ENCODE results near the gene CHRNA9. TPM values are rescaled to one million over a fixed set of nuclear protein-coding genes. Genes with fewer than 3 reads are reported as not detected.

The CHRNA9 gene
- total RNA-seq, 1 donor = 0.42 TPM

- no peaks in the 10 kb centered on the region for H3K27me3 ChIP-seq (ENCODE audit: insufficient read depth, low read length)
- no peaks in the 10 kb centered on the region for H3K4me1 ChIP-seq (ENCODE audit: insufficient read depth, low read length)
- no peak overlapping the region for H3K4me3 ChIP-seq (ENCODE audit: low read length)
- H3K9me3 ChIP-seq (ENCODE audit: low read depth, low read length) = no peaks in the 10 kb centered on the region
Observed at GRCh38 chr4:40349561-40350198, 14.5 kb downstream of the CHRNA9 start.

- Histone ChIP-seq H3K4me1 (ENCODE audit: insufficient read depth, low read length) (no peaks in the 10 kb centered on the region), H3K9me3 (ENCODE audit: low read depth, low read length) (no peaks in the 10 kb centered on the region), H3K27me3 (ENCODE audit: insufficient read depth, low read length) (no peaks in the 10 kb centered on the region), H3K4me3 (ENCODE audit: low read length) (no peak overlapping the region)
Observed at GRCh38 chr4:40350627-40351227, 15.6 kb downstream of the CHRNA9 start.

- Histone ChIP-seq H3K4me3 (ENCODE audit: low read length) (no peak overlapping the region), H3K4me1 (ENCODE audit: insufficient read depth, low read length) (no peaks in the 10 kb centered on the region), H3K9me3 (ENCODE audit: low read depth, low read length) (no peaks in the 10 kb centered on the region), H3K27me3 (ENCODE audit: insufficient read depth, low read length) (no peaks in the 10 kb centered on the region)
Observed at GRCh38 chr4:40354158-40354557, 19.0 kb downstream of the CHRNA9 start.

GRCh38 chr4:40355131-40355530 lies 20.0 kb downstream of the CHRNA9 start:
- H3K4me3 ChIP-seq (ENCODE audit: low read length) = no peak overlapping the region
- no peaks in the 10 kb centered on the region for H3K4me1 ChIP-seq (ENCODE audit: insufficient read depth, low read length)
- H3K9me3 ChIP-seq (ENCODE audit: low read depth, low read length) = no peaks in the 10 kb centered on the region
- H3K27me3 ChIP-seq (ENCODE audit: insufficient read depth, low read length) = no peaks in the 10 kb centered on the region

GRCh38 chr4:40357738-40358137 lies 22.6 kb downstream of the CHRNA9 start:
- Histone ChIP-seq H3K9me3 (ENCODE audit: low read depth, low read length) (no peaks in the 10 kb centered on the region), H3K4me3 (ENCODE audit: low read length) (no peak overlapping the region), H3K4me1 (ENCODE audit: insufficient read depth, low read length) (no peaks in the 10 kb centered on the region), H3K27me3 (ENCODE audit: insufficient read depth, low read length) (no peaks in the 10 kb centered on the region)

- Histone ChIP-seq H3K4me1 (ENCODE audit: insufficient read depth, low read length) (no peaks in the 10 kb centered on the region), H3K4me3 (ENCODE audit: low read length) (no peak overlapping the region), H3K9me3 (ENCODE audit: low read depth, low read length) (no peaks in the 10 kb centered on the region), H3K27me3 (ENCODE audit: insufficient read depth, low read length) (no peaks in the 10 kb centered on the region)
Observed at GRCh38 chr4:40361338-40361737, 26.2 kb downstream of the CHRNA9 start.

- H3K27me3 ChIP-seq (ENCODE audit: insufficient read depth, low read length) = no peaks in the 10 kb centered on the region
- H3K4me1 ChIP-seq (ENCODE audit: insufficient read depth, low read length) = no peaks in the 10 kb centered on the region
- H3K4me3 ChIP-seq (ENCODE audit: low read length) = no peak overlapping the region
- no peaks in the 10 kb centered on the region for H3K9me3 ChIP-seq (ENCODE audit: low read depth, low read length)
Observed at GRCh38 chr4:40363382-40363920, 28.3 kb downstream of the CHRNA9 start.

GRCh38 chr4:40363945-40364344 lies 28.8 kb downstream of the CHRNA9 start:
- H3K4me1 ChIP-seq (ENCODE audit: insufficient read depth, low read length) = no peaks in the 10 kb centered on the region
- no peak overlapping the region for H3K4me3 ChIP-seq (ENCODE audit: low read length)
- no peaks in the 10 kb centered on the region for H3K27me3 ChIP-seq (ENCODE audit: insufficient read depth, low read length)
- no peaks in the 10 kb centered on the region for H3K9me3 ChIP-seq (ENCODE audit: low read depth, low read length)

- H3K4me1 ChIP-seq (ENCODE audit: insufficient read depth, low read length) = no peaks in the 10 kb centered on the region
- H3K9me3 ChIP-seq (ENCODE audit: low read depth, low read length) = no peaks in the 10 kb centered on the region
- no peaks in the 10 kb centered on the region for H3K27me3 ChIP-seq (ENCODE audit: insufficient read depth, low read length)
- no peak overlapping the region for H3K4me3 ChIP-seq (ENCODE audit: low read length)
Observed at GRCh38 chr4:40365766-40366165, 30.6 kb downstream of the CHRNA9 start.

- Histone ChIP-seq H3K4me1 (ENCODE audit: insufficient read depth, low read length) (no peaks in the 10 kb centered on the region), H3K4me3 (ENCODE audit: low read length) (no peak overlapping the region), H3K9me3 (ENCODE audit: low read depth, low read length) (no peaks in the 10 kb centered on the region), H3K27me3 (ENCODE audit: insufficient read depth, low read length) (no peaks in the 10 kb centered on the region)
Observed at GRCh38 chr4:40367451-40367850, 32.3 kb downstream of the CHRNA9 start.

GRCh38 chr4:40369437-40370274 lies 34.5 kb downstream of the CHRNA9 start:
- H3K9me3 ChIP-seq (ENCODE audit: low read depth, low read length) = no peaks in the 10 kb centered on the region
- no peaks in the 10 kb centered on the region for H3K4me1 ChIP-seq (ENCODE audit: insufficient read depth, low read length)
- no peaks in the 10 kb centered on the region for H3K27me3 ChIP-seq (ENCODE audit: insufficient read depth, low read length)
- no peak overlapping the region for H3K4me3 ChIP-seq (ENCODE audit: low read length)

GRCh38 chr4:40372651-40373050 lies 37.5 kb downstream of the CHRNA9 start:
- Histone ChIP-seq H3K4me3 (ENCODE audit: low read length) (no peak overlapping the region), H3K4me1 (ENCODE audit: insufficient read depth, low read length) (no peaks in the 10 kb centered on the region), H3K27me3 (ENCODE audit: insufficient read depth, low read length) (no peaks in the 10 kb centered on the region), H3K9me3 (ENCODE audit: low read depth, low read length) (no peaks in the 10 kb centered on the region)

- Histone ChIP-seq H3K9me3 (ENCODE audit: low read depth, low read length) (no peaks in the 10 kb centered on the region), H3K27me3 (ENCODE audit: insufficient read depth, low read length) (no peaks in the 10 kb centered on the region), H3K4me1 (ENCODE audit: insufficient read depth, low read length) (no peaks in the 10 kb centered on the region), H3K4me3 (ENCODE audit: low read length) (no peak overlapping the region)
Observed at GRCh38 chr4:40373636-40374035, 38.5 kb downstream of the CHRNA9 start.

GRCh38 chr4:40375095-40375494 lies 40.0 kb downstream of the CHRNA9 start:
- Histone ChIP-seq H3K27me3 (ENCODE audit: insufficient read depth, low read length) (no peaks in the 10 kb centered on the region), H3K9me3 (ENCODE audit: low read depth, low read length) (no peaks in the 10 kb centered on the region), H3K4me1 (ENCODE audit: insufficient read depth, low read length) (no peaks in the 10 kb centered on the region), H3K4me3 (ENCODE audit: low read length) (no peak overlapping the region)

GRCh38 chr4:40375620-40376019 lies 40.5 kb downstream of the CHRNA9 start:
- H3K4me3 ChIP-seq (ENCODE audit: low read length) = no peak overlapping the region
- H3K4me1 ChIP-seq (ENCODE audit: insufficient read depth, low read length) = no peaks in the 10 kb centered on the region
- H3K9me3 ChIP-seq (ENCODE audit: low read depth, low read length) = no peaks in the 10 kb centered on the region
- H3K27me3 ChIP-seq (ENCODE audit: insufficient read depth, low read length) = no peaks in the 10 kb centered on the region
